Subcutaneous adipose tissue (tissue), 4 donors: ENCODE results near the gene SERPINI1. TPM values are rescaled to one million over a fixed set of nuclear protein-coding genes. Genes with fewer than 3 reads are reported as not detected.

ENCODE experiments used
- total RNA-seq, 4 donors: library from RNA; depleted of rRNA; stranded (reverse); fragments of >200 nt; gene quantifications; one replicate each; pipeline ENCODE4 v1.1.0, GENCODE V29; 2016
- TF ChIP-seq, protein P1 (sequence below): fragments of 450-650 bp; IDR thresholded peaks from one replicate; pipeline ENCODE4 v1.5.1; 2016; ENCODE audit warnings: low read depth, mild to moderate bottlenecking, control low read depth, antibody characterized with exemption, moderate library complexity

The SERPINI1 gene
- total RNA-seq, 4 donors from 2014 or later = 0.75 to 2.8 (median 2.5) TPM

DNA sequence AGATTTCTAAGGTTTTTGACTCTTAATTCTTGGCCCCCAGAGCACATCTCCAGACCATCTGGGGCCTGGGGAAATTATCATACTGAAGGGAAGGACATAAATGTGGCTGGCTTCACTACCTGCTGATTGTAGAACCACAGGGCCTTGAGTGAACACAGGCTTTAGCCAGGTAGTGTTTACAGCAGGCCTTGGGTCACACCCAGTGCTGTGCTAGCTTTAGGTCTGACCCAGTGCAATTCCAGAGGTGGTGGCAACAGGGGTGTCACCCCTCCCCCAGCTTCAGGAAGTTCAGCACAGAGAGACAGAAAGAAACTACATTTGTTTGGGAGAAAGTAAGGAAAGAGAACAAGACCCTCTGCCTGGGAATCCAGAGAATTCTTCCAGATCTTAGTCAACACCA, 25.0 kb upstream of the SERPINI1 start:
- TF ChIP-seq, protein P1, sequence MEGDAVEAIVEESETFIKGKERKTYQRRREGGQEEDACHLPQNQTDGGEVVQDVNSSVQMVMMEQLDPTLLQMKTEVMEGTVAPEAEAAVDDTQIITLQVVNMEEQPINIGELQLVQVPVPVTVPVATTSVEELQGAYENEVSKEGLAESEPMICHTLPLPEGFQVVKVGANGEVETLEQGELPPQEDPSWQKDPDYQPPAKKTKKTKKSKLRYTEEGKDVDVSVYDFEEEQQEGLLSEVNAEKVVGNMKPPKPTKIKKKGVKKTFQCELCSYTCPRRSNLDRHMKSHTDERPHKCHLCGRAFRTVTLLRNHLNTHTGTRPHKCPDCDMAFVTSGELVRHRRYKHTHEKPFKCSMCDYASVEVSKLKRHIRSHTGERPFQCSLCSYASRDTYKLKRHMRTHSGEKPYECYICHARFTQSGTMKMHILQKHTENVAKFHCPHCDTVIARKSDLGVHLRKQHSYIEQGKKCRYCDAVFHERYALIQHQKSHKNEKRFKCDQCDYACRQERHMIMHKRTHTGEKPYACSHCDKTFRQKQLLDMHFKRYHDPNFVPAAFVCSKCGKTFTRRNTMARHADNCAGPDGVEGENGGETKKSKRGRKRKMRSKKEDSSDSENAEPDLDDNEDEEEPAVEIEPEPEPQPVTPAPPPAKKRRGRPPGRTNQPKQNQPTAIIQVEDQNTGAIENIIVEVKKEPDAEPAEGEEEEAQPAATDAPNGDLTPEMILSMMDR = no peak

DNA sequence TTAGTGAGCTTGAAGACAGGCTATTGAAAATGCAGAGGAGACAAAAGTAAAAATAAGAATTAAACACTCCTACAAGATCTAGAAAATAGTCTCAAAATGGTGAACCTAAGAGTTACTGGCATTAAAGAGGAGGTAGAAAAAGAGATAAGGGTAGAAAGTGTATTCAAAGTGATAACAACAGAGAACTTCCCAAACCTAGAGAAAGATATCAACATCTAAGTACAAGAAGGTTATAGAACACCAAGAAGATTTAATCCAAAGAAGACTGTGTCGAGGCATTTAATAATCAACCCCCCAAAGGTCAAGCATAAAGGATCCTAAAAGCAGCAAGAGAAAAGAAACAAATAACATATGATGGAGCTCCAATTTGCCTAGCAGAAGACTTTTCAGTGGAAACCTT, 24.1 kb upstream of the SERPINI1 start:
- TF ChIP-seq, protein P1 = no peak

DNA sequence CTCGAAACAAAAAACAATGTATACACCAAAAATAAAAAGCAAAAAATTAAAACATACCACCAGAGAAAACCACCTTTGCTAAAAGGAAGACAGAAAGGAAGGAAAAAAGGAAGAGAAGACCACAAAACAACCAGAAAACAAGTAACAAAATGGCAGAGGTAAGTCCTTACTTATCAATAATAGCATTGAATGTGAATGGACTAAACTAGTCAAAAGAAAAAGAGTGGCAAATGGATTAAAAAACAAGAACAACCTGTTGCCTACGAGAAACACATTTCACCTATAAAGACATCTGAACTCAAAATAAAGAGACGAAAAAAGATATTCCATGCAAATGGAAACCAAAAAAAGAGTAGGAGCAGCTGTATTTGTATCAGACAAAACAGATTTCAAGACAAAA, 23.1 kb upstream of the SERPINI1 start:
- TF ChIP-seq, protein P1 = no peak

DNA sequence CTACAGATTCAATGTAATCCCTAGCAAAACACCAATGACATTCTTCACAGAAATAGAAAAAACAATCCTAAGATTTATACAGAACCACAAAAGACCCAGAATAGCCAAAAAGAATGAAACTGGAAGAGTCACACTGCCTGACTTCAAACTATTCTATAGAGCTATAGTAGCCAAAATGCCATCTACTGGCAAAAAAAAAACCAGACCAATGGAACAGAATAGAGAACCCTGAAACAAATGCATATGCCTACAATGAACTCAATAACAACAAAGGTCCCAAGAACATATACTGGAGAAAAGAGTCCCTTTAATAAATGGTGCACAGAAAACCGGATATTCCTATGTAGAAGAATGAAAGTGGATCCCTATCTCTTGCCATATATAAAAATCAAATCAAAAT, 20.6 kb upstream of the SERPINI1 start:
- TF ChIP-seq, protein P1 = no peak

DNA sequence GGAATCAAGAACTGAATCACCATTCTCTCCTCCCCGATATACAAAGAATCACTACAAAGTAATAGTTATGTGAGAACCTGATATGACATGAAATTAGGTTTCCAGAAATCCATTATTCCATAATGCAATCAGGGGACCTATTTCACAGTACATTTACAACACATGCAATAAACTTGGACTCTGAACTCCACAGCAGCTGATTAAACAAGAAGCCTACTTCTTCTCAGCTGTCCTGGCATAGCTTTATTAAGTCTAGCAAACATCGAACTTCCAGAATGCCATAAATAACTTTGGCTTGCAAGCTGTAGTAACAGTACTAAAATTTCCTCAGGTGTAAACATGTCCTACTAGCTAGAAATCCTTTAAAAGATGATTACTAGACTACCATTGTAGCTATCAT, 18.6 kb upstream of the SERPINI1 start:
- TF ChIP-seq, protein P1 = no peak

DNA sequence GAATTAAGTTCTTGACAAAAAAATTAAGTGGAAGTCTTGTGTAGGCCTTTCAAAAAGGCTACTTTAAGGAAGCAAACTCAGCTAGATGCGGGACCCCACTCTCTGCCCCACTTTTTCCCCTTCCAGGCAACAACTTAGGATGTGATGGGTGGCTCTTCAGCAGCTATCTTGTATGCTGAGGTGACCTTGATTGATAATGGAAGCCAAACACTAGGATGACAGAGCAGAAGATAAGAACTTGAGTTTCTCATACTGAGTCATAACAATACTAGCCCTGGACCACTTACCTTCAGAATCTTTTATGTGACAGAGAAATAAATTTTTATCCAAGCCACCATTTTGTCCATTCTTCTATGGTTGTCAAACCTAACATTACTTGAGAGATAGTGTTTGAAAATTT, 16.9 kb upstream of the SERPINI1 start:
- TF ChIP-seq, protein P1 = no peak

DNA sequence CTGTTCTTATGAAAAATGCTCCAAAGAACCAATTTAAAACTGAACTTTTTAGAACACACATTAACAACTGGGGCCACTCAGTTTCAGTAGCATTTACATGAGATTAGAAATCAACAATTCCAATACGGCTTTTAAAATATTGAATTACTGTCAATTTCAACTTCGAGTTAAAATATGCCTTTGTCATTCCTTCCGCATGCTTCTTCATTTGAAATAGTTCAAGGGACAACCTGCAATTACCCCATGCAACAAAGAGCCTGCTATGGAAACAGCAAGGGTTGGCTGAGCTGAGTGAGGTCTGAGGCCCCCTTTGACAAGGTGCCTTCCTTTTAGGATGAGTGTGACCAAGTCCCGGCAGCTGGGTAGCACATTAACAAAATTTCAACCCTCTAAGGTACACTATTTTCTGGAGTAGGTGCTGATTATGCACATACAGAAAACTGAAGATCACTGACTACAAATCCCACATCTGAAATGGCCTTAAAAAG, 12.5 kb upstream of the SERPINI1 start:
- TF ChIP-seq, protein P1 = no peak
